Memory B cell (primary cell): ENCODE data around the gene FIGNL1.

ENCODE experiments used
- ATAC-seq: fragments of 150-1000 bp; cut with Tn5 transposase; 2 replicates; pipeline ENCODE4 v1.10.0; 2021; ENCODE audit warnings: low read depth, mild to moderate bottlenecking, moderate library complexity
- DNase-seq, 2 donors: peaks; one replicate each; pipeline ENCODE4 v3.0.0; 2022; ENCODE audit warnings: low spot score in 2 of 2
- H3K27ac Mint-ChIP-seq: one replicate; pipeline ENCODE4 v1.8.0; 2022; ENCODE audit warnings: mild to moderate bottlenecking, moderate library complexity, mixed read lengths
- H3K27me3 Mint-ChIP-seq: one replicate; pipeline ENCODE4 v1.8.0; 2022; ENCODE audit warnings: mixed read lengths
- H3K36me3 Mint-ChIP-seq: one replicate; pipeline ENCODE4 v1.8.0; 2022; ENCODE audit warnings: mild to moderate bottlenecking, mixed read lengths
- H3K4me1 Mint-ChIP-seq: one replicate; pipeline ENCODE4 v1.8.0; 2022; ENCODE audit warnings: mixed read lengths
- H3K4me3 Mint-ChIP-seq: one replicate; pipeline ENCODE4 v1.8.0; 2022; ENCODE audit warnings: mild to moderate bottlenecking, moderate library complexity, mixed read lengths
- H3K9me3 Mint-ChIP-seq: one replicate; pipeline ENCODE4 v1.8.0; 2022; ENCODE audit warnings: mixed read lengths

FIGNL1 gene

DNA sequence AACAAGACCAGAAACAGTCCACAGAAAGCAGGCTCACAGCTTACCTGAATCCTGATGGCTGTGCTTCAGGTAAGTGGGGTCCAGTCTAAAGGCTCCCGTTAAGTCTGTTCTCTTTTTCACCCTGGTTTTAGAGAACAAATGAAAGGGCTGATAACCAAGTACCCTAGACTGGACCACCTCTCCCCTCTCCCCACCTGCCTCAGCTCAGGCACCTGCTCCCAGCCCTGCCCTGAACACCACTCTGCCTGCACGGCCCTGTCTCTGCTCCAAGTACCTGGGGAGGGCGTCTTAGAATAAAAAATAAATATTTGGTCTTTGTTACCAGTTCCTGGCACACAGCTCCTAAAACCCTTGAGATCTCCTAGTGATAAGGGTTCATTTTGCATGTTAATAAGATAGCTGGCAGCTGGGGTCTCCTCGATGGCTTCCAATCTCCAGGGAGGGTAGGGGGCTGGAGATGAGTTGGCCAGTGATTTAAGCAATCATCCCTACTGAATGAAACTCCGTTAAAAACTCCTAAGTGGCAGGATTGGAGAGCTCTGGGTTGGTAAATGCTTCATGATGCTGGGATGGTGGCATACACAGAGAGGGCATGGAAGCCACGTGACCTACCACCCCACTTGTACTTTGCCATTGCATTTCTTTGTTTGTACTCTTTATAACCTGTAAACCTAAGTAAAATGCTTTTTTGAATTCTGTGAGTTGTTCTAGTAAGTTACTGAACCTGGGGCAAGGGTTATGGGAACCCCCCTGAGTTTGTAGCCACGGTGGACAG lies 29.8 kb upstream of the FIGNL1 start:
- Mint-ChIP-seq H3K27ac (no peak overlapping the region), H3K4me3 (no peak overlapping the region), H3K4me1 (no peaks in the 10 kb centered on the region), H3K27me3 (peaks cover 4% of the 10 kb centered on the region), H3K36me3 (no peaks in the 10 kb centered on the region), H3K9me3 (no peaks in the 10 kb centered on the region)
- no peak for ATAC-seq
- DNase-seq = no peak

DNA sequence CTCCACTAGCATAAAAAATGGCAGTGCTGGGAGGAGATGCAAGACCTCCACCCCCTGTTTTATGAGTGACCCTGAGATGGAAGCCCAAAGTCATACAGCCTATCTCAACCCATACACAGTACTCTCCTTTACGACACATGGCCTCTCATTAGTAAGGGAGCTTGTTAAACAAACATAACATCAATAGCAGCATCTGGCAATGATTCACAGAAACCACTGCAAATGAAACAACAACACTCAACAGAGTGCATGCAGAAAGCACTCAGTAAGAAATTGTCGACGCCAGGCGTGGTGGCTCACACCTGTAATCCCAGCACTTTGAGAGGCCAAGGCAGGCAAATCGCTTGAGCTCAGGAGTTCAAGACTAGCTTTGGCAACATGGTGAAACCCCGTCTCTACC lies 27.5 kb upstream of the FIGNL1 start:
- no peaks in the 10 kb centered on the region for H3K36me3 Mint-ChIP-seq
- no peak for DNase-seq
- no peaks in the 10 kb centered on the region for H3K9me3 Mint-ChIP-seq
- no peaks in the 10 kb centered on the region for H3K4me1 Mint-ChIP-seq
- no peak overlapping the region for H3K27ac Mint-ChIP-seq
- no peak overlapping the region for H3K4me3 Mint-ChIP-seq
- no peak for ATAC-seq
- H3K27me3 Mint-ChIP-seq = peaks cover 11% of the 10 kb centered on the region

DNA sequence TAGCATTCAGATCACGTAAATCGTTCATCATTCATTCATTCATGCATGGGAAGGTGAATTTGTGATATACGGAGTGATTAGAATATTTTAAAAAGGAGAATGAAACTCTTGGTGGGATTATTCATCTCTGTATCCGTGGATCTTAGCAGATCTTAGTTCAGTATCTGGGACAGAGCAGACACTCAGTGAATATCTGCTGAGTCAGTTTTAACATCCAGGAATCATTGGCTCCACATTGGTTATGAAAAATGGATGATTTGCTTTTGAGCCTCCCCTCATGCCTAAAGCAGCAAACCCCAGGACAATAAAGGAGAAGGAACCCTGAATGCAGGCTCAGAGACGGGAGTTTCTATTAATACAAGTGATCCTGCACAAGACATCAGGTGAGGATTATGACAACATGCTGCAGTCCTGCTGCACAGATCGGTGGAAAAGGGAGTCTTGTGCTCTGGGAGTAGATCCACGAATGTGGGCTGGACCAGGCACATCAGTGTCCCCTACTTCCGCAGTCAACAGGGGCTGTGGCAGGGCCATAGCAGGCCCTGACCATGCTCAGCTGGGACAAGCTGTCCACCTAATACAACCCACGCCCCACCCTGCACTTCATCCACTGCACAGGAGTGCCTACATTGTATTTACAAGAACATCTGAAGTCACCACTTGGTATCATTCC lies 26.9 kb upstream of the FIGNL1 start:
- DNase-seq = no peak
- no peak for ATAC-seq
- H3K4me1 Mint-ChIP-seq = no peaks in the 10 kb centered on the region
- no peaks in the 10 kb centered on the region for H3K9me3 Mint-ChIP-seq
- H3K27ac Mint-ChIP-seq = no peak overlapping the region
- no peaks in the 10 kb centered on the region for H3K36me3 Mint-ChIP-seq
- H3K4me3 Mint-ChIP-seq = no peak overlapping the region
- H3K27me3 Mint-ChIP-seq = peaks cover 14% of the 10 kb centered on the region

DNA sequence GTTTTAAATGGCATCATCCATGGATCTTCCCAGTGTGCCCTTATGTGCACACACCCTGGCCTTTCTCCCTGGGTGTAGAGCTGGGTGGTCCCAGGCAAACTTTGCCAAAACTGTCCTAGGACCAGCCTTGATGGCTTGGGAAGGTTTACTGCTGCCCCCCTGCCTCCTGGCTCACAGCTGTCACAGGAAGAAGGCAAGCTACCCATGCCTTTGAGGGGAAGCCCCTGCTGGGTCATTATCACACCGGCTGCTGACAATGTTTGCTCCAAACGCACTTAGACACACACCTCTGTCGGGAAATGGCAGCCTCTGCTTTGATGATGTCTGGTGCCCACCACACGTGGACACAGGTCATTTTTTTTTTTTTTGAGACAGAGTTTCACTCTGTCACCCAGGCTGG lies 25.2 kb upstream of the FIGNL1 start:
- ATAC-seq = no peak
- Mint-ChIP-seq H3K27me3 (peaks cover 14% of the 10 kb centered on the region), H3K27ac (no peak overlapping the region), H3K4me1 (no peaks in the 10 kb centered on the region), H3K4me3 (no peak overlapping the region), H3K36me3 (no peaks in the 10 kb centered on the region), H3K9me3 (no peaks in the 10 kb centered on the region)
- no peak for DNase-seq

DNA sequence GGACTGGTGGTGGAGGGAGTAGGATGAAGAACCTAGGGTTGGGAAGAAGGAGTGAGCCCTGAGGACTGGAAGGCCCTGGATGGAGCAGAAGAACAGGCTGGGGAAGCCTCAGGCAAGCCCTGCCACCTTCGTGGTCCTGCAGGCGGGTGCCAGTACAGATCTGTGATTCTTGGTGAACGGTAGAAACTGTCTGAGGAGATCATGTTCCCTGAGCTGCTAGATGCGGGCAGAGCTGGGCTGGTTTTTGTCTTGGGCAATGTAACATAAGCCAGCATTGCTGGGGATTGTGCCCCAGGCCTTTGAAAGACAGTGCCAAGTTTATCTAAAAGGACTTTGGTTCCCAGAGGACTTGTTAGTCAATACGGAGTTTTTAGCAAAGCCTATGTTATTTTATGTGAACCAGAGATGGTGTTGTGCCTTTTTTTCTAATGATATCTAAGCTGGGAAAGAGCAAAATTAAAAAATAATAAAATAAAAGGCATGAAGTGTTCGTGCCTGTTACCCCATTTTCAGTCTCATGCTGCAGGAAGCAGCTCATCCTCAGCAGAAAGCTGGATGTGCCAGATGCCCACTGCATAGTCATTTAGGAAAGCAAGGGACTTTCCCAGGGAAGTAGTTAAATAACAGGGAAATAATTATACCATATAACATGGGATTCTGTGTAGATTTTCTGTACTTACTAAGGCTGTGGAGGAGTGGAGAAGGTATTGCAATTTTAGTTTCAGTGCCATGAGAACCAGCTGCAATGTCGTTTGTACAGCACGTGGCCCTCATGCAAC lies 24.4 kb upstream of the FIGNL1 start:
- no peak for DNase-seq
- Mint-ChIP-seq H3K27me3 (peaks cover 14% of the 10 kb centered on the region), H3K27ac (no peak overlapping the region)

DNA sequence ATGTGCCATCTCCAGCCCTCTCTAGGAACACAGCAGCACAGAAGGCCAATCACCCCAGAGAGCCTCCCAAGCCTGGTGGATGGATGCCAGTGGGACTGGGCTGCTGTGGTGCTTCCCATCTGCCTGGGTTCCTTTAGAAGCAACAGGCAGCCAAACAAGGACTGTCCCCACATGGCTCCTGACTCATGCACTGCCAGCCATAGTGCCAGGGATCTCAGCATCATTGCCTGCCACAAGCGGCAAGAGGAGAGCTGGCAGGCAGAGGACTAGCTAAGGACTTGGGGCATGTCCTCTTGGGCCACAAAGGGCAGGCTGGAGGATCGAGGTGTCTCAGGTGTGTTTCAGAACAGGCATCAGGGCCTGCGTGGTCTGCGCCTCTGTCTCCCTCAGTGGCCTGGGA lies 23.4 kb upstream of the FIGNL1 start:
- no peak overlapping the region for H3K4me3 Mint-ChIP-seq
- no peaks in the 10 kb centered on the region for H3K9me3 Mint-ChIP-seq
- H3K27me3 Mint-ChIP-seq = peaks cover 13% of the 10 kb centered on the region
- H3K4me1 Mint-ChIP-seq = no peaks in the 10 kb centered on the region
- H3K27ac Mint-ChIP-seq = no peak overlapping the region
- DNase-seq (no peak), ATAC-seq (no peak)
- H3K36me3 Mint-ChIP-seq = no peaks in the 10 kb centered on the region

More for the DNA sequence above, 24.4 kb upstream of the FIGNL1 start:
- Mint-ChIP-seq H3K9me3 (no peaks in the 10 kb centered on the region), H3K4me1 (no peaks in the 10 kb centered on the region), H3K36me3 (no peaks in the 10 kb centered on the region), H3K4me3 (no peak overlapping the region)
- no peak for ATAC-seq

DNA sequence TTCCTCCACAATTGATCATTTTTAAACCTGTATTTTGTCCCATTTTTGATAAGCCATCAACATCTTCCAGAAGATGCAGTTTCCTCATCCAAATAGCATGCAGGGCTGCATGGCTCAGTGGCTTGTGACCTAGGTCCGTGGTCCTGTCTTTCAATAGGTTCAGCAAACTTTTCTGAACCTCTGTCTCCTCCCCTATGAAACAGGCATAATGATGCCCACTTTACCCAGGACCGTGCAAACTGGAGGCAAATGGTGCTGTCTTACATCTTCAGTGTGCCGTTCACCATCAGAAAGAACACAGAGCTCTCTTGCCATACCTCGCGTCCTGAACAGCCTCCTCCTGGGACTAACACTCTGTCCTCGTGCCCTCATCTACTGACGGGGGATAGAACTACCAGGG lies 22.3 kb upstream of the FIGNL1 start:
- H3K27me3 Mint-ChIP-seq = peaks cover 15% of the 10 kb centered on the region
- H3K4me1 Mint-ChIP-seq = peaks cover 5% of the 10 kb centered on the region
- H3K36me3 Mint-ChIP-seq = no peaks in the 10 kb centered on the region
- H3K9me3 Mint-ChIP-seq = no peaks in the 10 kb centered on the region
- ATAC-seq (no peak), DNase-seq (no peak)
- no peak overlapping the region for H3K4me3 Mint-ChIP-seq
- H3K27ac Mint-ChIP-seq = no peak overlapping the region

DNA sequence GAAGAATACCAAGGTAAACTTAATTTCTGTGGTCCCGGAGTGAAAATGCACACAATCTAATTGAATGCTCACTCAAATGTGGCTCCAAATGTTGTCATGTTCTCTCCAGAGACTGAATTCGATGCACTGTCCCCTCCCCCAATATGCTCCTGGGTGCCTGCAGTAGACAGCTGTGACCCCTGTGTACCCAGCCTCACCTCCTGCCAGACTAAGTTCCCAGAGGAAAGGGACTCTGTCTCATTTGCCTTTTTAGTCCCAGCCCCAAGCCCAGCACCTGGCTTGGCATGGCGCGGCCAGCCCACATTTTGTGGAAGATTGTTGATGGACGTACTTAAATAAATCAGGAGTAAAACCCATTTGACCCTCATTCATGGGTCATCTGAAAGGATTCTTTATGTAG lies 21.8 kb upstream of the FIGNL1 start:
- Mint-ChIP-seq H3K4me3 (no peak overlapping the region), H3K4me1 (peaks cover 5% of the 10 kb centered on the region), H3K27me3 (peaks cover 15% of the 10 kb centered on the region), H3K27ac (no peak overlapping the region), H3K36me3 (no peaks in the 10 kb centered on the region), H3K9me3 (no peaks in the 10 kb centered on the region)
- ATAC-seq (no peak), DNase-seq (no peak)

DNA sequence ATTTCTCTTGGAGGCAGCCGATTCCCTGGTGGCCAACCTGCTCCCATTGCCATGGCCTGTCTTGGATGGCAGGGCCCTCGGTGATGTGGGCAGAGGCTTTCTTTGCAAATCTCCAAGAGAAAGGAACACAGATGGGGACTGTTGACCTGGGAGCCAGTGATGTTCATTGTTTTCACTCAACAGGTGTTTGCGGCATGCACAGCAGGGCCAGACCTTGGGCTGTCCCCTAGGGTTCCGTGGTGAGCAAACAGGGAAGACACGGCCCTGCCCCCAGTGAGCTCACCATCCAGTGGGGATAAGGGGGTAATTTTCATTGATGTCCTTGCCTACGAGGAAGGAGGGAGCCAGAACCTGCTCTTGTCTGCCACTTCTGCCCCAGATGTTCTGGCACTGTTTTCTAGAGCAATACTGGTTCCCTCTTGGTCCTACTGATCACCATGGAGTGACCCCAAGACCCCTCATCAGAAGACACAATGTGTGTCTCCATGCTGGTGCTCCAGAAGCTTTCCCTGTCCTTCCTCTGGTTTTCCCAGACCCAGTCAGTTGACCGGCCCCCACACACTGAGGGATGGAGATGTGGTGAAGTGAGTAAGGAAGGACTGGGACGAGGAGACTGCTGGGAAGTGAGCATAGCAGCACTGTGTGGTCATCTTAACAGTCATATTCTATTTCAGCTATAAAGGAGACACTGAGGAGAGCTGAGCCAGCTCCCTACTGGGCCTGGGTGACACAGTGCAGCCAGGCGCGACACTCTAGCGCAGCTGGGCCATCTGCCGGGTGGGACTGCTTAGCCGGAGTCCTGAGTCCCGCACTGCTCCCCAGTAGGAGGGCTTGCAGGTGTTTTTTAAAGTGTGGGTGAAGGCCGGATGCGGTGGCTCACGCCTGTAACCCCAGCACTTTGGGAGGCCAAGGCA lies 20.4 kb upstream of the FIGNL1 start:
- Mint-ChIP-seq H3K9me3 (no peaks in the 10 kb centered on the region), H3K4me3 (no peak overlapping the region), H3K4me1 (peaks cover 5% of the 10 kb centered on the region), H3K27me3 (peaks cover 15% of the 10 kb centered on the region), H3K27ac (no peak overlapping the region), H3K36me3 (no peaks in the 10 kb centered on the region)
- ATAC-seq (no peak), DNase-seq (no peak)

DNA sequence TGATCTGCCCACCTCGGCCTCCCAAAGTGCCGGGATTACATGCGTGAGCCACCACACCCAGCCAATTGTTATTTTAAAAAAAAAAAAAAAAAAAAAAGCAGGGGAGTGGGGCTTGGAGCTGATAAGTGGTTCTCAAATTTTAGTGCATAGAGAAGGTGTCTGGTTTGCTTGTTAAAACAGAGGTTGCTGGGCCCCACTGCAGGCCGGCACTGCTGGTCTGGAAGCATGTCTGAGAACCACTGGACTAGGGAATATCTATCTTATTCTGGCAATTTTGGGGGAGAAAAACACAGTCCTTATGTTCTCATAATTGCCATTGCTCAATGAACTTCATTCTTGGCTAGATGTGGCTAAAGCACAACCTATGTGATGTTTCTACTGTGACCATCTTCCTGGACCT lies 19.0 kb upstream of the FIGNL1 start:
- no peaks in the 10 kb centered on the region for H3K9me3 Mint-ChIP-seq
- no peaks in the 10 kb centered on the region for H3K36me3 Mint-ChIP-seq
- peaks cover 13% of the 10 kb centered on the region for H3K27me3 Mint-ChIP-seq
- no peak overlapping the region for H3K27ac Mint-ChIP-seq
- ATAC-seq = no peak
- no peak overlapping the region for H3K4me3 Mint-ChIP-seq
- no peak for DNase-seq
- peaks cover 5% of the 10 kb centered on the region for H3K4me1 Mint-ChIP-seq

DNA sequence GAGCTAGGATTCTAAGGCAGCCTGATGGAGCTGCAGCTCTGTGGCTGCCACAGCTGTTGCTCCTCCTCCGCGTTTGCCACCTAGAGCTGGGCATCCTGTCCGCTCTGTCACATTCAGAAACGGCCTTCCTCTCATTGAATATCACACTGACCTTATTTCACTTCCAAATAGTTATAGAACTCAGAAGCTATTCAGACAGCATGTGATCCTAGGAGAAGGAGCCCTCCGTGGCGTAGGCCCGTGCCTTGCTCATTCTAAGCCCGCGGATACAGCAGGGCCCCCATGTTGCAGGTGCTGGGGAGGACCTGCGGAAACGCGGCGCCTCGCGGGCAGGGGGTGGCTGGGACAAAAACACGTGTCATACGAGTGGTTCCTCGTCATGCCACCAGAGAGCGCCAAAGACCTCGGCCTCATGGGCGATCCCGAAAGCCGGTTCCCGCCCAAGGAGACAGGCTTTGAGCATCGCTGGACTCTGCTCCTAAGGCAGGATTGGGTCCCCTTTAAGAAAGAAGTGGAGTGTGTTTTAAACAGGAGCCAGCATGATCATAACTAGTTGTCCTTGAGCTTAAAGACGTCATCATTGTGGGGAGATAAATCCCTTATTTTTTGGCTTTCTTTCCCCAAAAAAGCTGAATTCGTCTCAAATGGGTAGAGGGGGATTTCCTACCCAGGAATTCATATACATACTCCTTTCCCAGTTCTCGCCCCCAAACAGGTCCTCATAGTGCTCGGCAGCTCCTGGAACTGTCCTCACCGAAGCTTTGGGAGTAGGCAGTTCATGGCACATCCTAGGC lies 17.9 kb upstream of the FIGNL1 start:
- ATAC-seq (peak; percentile 92), DNase-seq (peak; percentile 55 to 66)
- Mint-ChIP-seq H3K36me3 (no peaks in the 10 kb centered on the region), H3K4me3 (peak overlapping the region; percentile 49), H3K9me3 (no peaks in the 10 kb centered on the region), H3K27me3 (peaks cover 9% of the 10 kb centered on the region), H3K27ac (no peak overlapping the region), H3K4me1 (peaks cover 5% of the 10 kb centered on the region)

DNA sequence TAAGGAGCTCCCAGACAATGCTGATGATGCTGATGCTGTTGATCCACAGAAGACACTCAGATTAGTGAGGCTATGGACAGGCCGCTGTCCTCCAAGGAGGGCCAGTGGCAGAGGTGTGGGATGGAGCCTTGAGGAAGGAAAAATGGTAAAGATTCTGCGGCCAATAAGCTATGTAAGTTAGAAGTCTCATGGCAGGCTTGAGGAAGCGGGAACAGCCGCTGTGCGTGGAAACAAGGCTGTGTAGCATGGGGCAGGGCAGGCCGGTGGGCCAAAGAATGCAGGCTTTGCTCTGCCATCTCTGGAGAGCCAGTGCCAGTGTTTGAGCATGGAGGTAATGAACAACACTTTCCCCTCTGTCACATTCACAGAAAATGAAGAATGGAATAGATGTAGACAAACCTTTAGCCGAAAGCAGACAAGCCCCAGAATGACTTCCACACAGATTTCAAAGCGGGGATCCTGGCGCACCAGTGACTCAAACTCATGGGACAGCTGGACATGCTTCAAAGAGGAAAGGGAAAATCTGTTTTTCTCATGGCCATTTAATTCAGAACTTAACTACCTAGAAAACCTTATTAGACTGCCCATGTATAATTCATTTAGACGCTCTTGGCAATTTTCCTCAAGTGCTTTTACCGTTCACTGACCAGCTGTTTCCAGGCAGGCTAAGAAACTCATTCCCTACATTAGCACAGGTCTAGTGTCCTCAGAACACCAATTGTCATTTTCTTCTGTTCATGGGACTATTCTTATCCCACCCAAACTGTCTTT lies 16.9 kb upstream of the FIGNL1 start:
- ATAC-seq (no peak), DNase-seq (no peak)
- Mint-ChIP-seq H3K27me3 (peaks cover 6% of the 10 kb centered on the region), H3K4me1 (peaks cover 5% of the 10 kb centered on the region), H3K36me3 (no peaks in the 10 kb centered on the region), H3K27ac (no peak overlapping the region), H3K4me3 (no peak overlapping the region), H3K9me3 (no peaks in the 10 kb centered on the region)
